ENCODE data around the gene PRKCH. TPM values are rescaled to one million over a fixed set of nuclear protein-coding genes. Genes with fewer than 3 reads are reported as not detected.
"Not testable (repeated sequence)": the region's sequence is repeated elsewhere in the genome, so short reads cannot be mapped to it uniquely, and the experiment has no call there.

Gene PRKCH
- total RNA-seq, 1 experiment from 2014 or later: 3.5 TPM

DNA sequence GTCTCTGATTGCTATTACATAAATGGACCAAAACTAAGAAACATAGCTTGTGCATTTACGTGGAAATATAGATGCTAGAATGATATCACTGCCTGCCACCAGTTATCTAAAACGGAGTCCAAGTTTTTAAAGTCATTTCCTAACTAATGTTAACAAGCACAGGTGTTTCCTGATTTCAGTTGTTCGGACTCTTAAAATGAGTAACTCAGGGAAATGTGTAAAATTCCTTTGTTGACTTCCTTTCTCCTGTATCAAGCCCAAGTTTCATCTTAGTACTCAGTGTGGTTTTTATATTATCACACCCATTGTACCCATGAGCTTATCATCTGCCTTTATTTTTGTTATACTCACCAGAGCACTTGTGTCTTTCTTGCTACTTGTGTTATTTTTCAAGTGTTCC lies 13.2 kb upstream of the PRKCH start:
- no peak for DNase-seq (ENCODE audit: low spot score)

GRCh38 chr14:61308701-61309100 lies 12.7 kb upstream of the PRKCH start:
- not testable (repeated sequence) for DNase-seq (ENCODE audit: low spot score)

DNA sequence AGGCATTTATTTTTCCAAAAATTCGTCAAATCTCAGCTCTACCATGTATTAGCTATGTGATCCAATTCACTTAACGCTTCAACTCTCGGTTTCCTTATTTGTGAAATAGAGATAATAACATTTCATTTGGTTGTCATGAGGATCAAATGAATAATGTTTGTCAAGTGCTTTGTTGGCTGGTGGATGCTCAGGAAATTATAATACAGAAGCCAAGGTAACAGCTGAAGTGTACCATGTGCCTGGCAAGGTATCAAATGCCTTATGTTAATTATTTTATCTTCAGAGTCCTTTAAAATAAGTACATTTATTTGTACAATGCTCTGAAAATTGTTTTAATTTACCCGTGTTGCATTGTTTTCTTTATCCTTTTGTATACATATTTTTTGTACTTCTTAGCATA lies 6.1 kb upstream of the PRKCH start:
- no peak for DNase-seq (ENCODE audit: low spot score)

GRCh38 chr14:61319086-61319485 lies 2.3 kb upstream of the PRKCH start:
- DNase-seq (ENCODE audit: low spot score): no peak

DNA sequence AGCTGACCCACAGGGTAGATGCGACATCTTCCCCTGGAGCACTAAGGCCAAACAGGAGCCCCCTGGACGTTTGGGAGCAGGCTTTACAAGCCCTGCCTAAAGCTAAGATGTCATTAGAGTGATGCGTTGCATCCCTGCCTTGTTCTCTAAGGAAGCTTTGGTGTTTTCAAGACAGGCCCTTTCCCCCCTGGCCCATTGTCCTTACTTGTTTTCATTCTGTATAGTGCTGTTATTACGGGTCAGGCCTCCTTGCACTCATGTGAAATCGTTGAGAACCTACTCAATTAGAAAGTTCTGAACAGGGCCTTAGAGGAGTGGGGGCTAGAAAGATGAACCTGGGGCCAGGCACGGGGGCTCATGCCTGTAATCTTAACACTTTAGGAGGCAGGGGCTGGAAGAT lies 1.7 kb upstream of the PRKCH start:
- no peak for DNase-seq (ENCODE audit: low spot score)

- DNase-seq (ENCODE audit: low spot score): not testable (repeated sequence)
These were observed 1.2 kb upstream of the PRKCH start for GRCh38 chr14:61320170-61320569.

DNA sequence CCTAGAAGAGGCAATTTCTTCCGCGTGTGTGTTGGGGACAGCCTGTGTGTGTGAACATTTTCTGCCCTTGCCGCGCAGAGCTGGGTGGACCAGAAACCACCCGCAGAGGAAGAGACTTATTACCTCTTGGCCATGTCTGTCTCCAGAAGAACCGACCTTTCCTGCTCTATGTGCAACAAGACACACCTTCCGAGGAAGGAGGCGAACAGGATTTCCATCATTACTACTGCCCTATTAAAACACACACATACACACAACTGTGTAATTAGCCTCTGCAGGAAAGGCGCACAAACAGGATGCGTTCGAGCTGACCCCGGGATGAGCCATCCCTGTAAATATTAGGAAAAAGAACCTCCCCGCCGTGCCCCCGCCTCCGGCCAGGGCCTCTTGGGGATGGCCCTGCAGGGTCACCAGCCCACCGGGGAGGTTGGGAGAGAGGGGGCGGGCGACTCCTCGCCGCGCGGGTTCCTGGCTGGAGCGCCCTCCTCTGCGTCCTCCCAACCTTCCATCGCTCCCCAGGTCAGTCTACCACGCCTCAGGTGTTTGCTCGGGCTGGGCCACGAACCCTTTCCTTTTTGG lies 484 bp upstream of the PRKCH start:
- no peak for DNase-seq (ENCODE audit: low spot score)

DNA sequence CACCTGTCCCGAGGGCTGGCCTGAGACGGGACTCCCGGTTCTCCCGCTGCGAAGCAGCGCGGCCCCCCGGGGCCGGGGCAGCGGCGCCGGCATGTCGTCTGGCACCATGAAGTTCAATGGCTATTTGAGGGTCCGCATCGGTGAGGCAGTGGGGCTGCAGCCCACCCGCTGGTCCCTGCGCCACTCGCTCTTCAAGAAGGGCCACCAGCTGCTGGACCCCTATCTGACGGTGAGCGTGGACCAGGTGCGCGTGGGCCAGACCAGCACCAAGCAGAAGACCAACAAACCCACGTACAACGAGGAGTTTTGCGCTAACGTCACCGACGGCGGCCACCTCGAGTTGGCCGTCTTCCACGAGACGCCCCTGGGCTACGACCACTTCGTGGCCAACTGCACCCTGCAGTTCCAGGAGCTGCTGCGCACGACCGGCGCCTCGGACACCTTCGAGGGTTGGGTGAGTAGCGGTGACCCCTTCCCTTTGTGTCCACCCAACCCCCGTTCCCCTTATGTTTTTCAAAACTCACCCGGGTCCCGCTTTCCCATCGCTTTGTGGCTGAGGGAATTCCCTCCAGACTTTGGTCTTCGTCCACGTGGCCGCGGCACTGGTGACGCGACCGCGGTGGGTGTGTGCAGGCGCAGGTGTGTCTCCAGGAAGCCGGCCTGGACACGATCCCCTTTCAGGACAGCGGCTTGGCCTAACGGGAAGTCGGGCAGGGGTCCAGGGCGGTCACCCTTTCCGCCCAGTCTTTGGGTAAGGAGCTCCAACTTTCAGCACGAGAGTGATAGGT lies 826 bp downstream of the PRKCH start:
- no peak for DNase-seq (ENCODE audit: low spot score)

- no peak for DNase-seq (ENCODE audit: low spot score)
These were observed 1.5 kb downstream of the PRKCH start for GRCh38 chr14:61322799-61323290.

DNA sequence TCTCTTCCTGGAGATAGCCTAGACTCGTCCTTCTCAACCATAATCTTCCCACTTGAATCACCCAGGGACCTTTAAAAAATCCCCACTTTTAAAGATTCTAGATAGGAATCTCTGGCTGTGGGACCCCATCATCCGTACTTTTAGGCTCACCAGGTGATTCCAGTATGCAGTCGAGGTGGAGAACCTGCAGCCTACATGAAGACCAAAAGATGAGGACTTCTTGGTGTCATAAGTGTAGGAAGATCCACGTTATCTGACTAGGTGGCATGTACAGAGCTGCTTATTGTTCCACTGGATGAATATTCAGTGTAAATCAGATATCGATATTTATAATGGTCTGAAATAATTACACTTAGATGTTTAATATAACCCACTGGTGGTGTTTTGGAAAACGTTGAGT lies 2.6 kb downstream of the PRKCH start:
- no peak for DNase-seq (ENCODE audit: low spot score)

GRCh38 chr14:61325166-61325565 lies 3.8 kb downstream of the PRKCH start:
- DNase-seq (ENCODE audit: low spot score): no peak

DNA sequence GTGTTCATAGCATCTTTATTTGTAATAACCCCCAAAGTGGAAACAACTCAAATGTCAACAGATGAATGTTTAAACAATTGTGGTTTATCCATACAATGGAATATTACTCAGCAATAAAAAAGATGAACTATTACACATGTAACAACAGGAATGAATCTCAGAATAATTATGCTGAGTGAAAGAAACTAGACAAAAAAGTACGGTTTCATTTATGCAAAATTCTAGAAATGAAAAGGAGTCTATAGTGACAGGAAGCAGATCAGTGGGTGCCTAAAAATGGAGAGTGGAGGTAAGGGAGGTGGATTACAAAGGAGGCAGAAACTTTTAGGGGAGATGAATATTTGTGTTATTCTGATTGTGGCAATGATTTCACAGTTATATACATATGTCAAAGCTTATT lies 4.8 kb downstream of the PRKCH start:
- DNase-seq (ENCODE audit: low spot score): no peak

DNA sequence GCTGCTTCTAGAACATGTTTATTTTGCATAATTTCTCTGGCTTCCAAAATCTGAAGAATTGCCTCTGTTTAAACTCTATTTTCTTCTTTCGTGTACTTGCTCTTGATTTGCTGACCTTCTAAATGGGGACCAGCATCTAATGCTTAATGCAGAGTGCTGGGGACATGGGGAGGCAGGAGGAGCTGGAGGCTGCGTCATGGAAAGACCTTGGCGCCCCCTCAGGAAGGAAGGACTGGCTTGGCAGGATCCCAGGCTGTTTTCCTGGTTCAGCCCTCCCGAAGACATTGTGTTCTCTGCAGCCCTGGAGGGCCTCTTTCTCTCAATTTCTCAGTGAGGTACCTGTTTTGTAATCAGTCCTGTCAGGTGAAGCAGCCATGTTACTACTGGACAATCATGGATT lies 5.5 kb downstream of the PRKCH start:
- DNase-seq (ENCODE audit: low spot score): no peak

- no peak for DNase-seq (ENCODE audit: low spot score)
These were observed 7.4 kb downstream of the PRKCH start for GRCh38 chr14:61328626-61329262.

GRCh38 chr14:61329478-61330051 lies 8.2 kb downstream of the PRKCH start:
- no peak for DNase-seq (ENCODE audit: low spot score)

DNA sequence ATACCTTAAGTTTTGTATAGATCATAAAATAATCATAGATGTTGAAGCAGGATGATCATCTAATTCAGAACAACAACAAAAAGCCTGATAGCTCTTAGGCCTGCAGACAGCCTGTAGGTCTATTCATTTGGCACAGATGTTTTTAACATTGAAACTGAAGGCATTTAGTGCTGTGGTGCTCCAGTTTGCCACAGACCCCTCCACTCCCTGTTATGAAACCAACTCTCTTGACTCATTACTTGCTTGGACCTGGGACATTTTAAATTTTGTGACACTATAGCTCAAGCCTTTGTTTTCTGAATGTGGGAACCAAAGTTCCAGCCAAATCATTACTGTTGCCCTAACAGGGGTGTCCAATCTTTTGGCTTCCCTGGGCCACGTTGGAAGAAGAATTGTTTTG lies 9.1 kb downstream of the PRKCH start:
- no peak for DNase-seq (ENCODE audit: low spot score)

- DNase-seq (ENCODE audit: low spot score): peak; percentile 44
These were observed 10.7 kb downstream of the PRKCH start for GRCh38 chr14:61331992-61332657.

GRCh38 chr14:61332658-61333029 lies 11.3 kb downstream of the PRKCH start:
- DNase-seq (ENCODE audit: low spot score): no peak

DNA sequence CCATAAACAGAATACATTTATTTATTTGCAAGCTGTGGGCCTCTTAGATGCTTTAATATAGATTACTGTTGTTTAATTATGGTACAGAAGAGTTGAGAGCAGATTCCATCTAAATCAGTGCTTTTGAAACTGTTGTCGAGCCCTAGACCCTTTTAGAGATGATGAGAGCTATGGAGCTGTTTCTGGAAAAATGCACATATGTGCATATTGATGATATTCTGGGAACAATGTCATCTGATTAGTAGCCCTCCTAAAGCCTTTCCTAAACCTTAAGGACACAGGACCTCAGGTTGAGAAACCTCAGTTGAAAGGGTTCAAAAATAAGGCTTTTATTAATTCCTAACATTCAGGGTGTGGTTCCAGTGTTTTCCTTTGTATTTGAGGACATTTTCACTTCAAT lies 11.7 kb downstream of the PRKCH start:
- DNase-seq (ENCODE audit: low spot score): no peak

- no peak for DNase-seq (ENCODE audit: low spot score)
These were observed 12.9 kb downstream of the PRKCH start for GRCh38 chr14:61334197-61334701.

DNA sequence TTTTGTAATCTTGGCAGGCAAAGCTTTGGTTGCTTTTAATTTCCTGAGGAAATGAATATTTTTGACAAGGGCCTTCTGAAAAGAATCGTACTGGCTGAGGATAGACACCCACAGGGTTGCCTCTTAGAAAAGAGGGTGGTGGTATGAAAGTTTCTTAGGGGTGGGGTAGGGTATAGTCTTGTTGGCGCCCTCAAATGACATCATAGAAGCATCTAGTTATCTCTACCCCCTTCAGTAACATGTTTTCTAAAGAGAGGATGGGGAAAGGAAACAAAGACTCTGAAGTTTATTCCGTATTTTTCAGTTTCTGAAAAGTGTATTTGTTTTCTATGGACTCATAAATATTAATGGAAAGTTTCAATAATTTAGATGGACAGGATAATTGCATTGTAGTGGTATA lies 13.7 kb downstream of the PRKCH start:
- no peak for DNase-seq (ENCODE audit: low spot score)

- no peak for DNase-seq (ENCODE audit: low spot score)
These were observed 14.4 kb downstream of the PRKCH start for GRCh38 chr14:61335671-61336275.

Measured in A172 (cell line).